DMS114 treated with DMSO at 0.1 percent for 48 hours (cell line): Measurements from ENCODE around the gene RASGEF1B.

Experiments
- DNase-seq: peaks from one replicate; lab custom pipeline; 2025; ENCODE audit not compliant: unreplicated experiment; lab: John Stamatoyannopoulos, UW

The RASGEF1B gene

DNA sequence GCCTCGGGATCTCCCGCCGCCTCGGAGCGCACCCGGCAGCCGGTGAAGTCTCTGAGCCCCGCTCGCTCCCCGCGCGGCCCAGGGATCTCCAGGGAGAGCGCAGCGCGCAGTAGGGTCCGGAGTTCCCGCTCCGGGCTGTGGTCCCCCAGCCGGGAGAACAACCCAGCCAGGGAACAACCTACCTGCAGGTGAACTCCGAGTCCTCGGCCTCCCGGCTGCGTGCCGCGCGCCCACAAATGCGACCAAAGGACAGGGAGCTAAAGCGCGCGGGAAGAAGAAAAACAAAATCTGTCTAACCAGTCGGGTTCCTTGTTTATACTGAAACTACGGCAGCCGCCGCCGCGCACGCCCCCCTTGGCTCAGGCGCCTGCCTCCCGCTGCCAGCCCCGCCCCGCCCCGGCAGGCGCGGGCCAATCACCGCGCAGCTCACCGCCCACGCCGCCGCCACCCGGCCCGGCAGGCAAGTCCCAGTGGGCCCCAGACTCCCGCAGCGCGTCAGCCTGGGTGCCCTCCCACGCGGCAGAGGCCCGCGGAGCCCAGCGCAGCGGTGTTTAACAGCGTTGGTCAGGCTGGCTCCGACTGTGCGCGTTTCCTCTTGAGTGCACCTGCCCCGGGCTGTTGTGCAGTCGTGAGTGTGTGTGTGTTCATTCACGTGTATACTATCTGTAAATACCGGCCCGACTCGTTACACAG, at the start of gene RASGEF1B:
Gene RASGEF1B (minus strand): TSS at position 320 of the 693 bp plus-strand sequence. CDS start 12,399 bp downstream, outside the sequence.
- DNase-seq: no peak

DNA sequence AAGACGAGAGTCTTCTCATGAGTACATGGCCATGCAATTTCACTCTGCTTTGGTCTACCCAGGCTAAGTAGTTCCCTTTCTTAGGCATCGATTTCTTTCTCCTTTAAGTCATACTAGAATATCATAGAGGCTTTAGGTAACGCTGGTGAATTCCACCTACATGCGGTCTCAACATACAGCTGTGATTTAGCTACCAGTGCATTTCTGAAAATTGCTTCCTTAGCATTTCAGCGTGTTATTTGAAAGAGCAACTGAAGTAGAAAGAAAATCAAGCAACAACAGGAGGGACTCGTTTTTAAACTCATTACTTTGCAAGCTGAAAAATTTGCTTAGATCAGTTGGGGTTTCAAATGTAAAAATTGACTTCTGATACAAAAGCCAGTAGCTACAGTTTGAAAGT, 48.1 kb upstream of the RASGEF1B start:
- no peak for DNase-seq

DNA sequence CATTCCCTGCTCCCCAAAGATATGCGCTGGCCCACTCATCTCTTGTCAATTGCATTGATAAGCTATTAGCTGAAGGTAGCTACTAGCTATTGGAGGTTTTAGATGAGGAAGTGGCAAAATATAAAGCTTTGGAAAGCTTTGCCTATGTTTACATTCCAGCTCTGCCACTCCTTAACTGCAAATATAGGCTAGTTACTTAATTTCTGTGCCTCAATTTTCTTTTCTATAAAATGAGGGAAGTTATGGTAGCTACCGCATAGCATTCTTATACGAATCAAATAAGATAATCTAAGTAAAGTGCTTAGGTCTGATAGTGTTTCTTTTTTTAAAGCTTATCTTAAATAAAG, 47.7 kb upstream of the RASGEF1B start:
- DNase-seq: no peak

DNA sequence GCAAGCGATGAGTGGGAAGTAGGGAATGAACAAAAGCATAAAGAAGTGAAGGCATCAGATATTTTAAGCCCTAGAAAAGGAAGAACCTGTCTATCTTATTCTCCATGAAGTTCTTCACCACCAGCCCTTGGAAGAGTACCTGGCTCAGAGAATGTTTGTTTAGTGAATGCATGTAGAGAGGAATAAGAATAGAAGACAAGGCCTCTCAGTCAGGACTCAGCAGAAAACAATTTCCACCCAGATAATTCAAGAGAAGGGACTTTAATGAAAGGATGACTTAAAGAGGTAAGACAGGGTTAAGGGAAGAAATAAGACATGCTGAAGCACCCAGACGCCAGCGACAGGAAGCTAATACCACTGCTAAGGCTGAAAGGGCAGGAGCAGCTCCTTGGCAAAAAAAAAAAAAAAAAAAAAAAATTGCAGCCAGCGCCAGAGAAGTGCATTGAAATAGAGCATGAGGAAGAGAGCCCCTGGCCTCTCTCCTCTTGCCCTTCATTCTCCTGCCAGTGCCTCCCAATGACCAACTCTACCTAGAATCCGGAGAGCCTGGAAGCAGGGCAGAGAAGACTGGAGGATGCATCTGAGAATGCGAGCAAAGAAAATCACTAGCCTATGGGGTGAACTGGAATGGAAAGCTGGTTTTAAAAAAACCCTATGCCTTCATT, 47.2 kb upstream of the RASGEF1B start:
- DNase-seq: no peak

DNA sequence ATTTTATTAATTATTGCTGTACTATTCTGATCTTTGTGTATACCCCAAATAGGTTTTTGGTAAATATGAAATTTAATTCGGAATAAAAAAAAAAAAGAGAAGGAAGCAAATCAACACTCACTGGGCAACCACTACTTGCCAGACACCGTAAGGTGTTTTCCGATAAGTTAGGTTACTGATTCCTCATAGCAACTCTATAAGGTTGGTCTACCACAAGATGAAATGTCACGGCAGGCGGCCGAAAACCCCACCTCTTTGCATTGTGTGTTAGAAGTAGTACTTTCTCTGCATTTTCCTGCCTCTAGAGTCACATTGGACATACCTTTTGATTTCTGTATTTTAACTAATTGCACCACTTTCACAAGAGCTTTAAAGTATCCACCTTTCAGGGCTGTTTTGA, 44.5 kb upstream of the RASGEF1B start:
- DNase-seq: no peak

DNA sequence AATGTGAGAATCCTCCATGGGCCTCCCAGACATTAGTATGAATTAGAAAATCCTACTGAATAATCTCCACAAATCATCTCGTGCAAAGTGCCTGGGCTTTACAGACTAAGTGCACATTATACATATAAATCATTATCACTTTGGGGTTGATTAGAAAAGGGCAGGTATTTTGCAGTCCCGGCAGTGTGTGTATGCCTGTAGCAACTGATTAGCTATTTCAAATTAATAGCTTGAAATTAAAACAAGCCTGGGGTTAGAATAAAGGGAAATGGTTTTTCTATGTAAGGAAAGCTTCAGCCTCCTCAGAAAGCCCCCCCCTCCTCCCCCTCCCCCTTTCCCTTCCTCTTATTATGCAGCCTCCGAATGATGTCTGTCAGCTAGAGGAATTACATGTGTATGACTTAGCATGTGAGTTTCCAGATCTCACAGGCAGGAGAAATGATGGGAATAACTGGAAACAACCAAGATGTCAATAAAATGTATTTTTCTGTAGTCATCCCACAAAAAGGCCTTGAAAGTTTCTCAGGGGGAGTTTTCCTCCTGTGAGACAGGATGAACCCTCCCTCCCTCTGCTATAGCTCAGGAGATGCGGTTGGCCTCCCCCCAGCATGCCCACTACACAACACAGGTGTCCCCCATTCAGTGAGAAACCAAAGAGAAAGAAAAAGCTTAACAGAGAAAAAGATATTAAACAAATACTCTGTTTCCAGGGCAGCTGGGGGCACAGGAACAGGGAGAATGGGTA, 41.2 kb upstream of the RASGEF1B start:
- no peak for DNase-seq

DNA sequence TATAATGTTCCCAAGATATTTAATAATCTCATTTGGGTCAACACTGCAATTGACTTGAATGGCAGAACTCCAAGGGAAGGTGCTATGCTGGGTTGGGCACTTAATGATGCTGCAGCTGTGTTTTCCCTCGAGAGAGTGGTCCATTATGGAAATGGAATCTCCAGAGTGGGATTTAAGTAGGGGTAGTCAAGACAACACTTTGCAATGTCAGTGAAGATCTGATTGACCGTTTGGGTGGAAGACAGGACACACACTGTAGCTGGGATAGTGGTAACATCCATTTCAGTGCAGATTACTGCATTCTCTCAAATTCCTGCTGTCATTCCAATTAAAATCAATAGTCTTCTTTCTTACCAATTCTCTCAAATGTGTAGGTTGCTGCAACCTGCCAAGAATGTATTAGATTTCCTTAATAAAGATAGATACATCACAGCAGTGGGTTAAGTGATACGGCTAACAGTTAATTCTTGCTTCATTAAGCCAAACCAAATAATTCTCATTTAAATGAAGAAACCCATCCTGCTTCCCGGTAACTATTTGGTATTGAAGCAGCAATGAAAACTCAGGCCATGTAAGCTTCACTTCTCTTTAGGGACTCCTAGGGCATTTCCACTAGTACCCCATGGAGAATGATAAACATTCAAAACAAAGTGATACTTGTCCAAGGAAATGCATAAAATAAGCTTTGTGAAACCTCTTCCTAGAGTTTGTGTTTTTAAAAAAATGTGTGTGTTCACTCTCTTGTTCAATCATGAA, 40.5 kb upstream of the RASGEF1B start:
- no peak for DNase-seq

DNA sequence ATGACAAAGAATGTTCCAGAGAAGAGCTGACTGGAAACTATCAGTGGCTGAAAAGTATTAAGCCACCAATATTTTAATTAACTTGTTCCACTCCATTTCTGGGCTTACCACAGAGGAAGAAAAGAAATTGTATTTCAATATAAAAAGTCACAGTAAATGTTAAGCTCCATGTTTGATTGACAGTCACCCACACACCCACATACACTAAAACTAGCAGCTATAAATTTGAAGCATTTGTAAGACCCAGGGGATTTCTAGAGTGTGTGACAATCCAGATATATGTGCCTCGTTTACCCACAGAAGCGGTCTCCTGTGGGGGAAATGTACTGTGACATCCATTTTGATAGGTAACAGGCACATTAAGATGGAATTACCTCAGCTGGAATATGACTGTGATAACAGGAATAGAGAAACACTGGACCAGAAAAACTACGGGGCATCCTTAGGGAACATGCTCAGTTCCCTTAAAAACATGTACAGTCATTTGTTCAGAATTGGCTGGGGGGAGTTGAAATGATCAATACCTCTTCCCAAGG, 39.0 kb upstream of the RASGEF1B start:
- no peak for DNase-seq

DNA sequence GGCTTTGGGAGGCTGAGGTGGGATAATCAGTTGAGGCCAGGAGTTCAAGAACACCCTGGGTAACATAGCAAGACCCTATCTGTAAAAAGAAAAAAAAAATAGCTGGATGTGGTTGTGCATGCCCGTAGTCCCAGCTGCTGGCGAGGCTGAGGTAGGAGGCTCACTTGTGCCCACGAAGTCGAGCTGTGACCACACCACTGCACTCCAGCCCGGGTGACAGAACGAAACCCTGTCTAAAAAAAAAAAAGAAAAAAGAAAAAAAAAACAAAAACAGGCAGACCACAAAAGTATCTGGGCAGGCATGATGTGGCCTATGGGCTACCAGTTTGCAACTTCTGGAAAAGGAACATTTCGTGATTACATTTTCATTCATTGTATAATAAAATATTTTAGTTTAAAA, 38.1 kb upstream of the RASGEF1B start:
- DNase-seq: no peak

DNA sequence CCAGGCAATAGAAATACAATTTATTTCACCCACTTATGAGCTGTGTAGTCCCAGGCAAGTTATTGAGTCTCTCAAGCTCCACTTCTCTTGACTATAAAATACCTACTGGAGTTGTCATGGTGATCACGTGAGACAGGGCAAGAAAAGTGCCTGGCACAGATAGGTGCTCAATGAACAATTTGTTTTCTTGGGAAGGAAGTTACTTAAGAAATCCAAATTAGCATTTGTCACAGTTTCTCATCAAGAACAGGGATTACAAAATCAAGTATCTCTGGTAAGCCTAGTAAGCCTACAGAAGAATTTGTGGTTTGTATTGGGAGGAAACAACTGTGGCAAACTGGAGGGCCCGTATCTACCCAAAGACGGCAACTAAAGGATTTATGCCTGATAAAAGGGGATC, 37.5 kb upstream of the RASGEF1B start:
- DNase-seq: no peak

DNA sequence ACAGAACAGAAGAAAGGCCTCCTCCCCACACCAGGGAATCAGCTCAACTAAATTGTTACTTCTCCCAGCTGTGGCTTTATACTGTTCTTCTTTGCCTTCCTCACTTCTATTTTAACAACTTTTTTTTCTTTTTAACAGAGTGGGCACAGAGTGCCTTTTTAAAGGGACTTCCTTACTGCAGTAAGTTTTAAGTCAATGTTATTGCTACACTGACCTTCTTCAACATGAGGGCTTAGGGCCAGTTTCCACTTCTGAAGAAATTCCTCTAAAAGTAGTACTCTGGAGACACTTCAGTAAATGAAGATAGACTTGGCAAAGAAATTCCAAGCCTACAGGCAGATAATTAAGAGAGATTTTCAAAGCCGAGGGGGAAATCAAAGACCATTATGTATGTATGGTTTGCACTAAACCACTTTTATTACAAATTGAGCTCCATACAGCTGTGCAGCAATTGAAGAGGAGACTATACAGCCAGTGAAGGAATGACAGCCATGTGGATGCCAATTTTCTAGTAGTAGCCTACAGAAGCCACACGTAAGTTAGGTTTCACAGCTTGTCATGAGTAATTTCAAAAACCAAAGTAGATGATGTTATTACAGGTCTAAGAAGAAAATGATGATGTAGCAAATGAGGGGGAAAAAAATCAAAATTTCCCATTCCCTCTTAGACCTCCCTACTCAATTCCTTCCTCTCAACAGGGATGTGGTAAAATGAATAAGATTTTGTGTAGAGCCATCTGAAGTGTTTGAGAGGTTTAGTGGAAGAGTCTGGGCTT, 36.9 kb upstream of the RASGEF1B start:
- no peak for DNase-seq

DNA sequence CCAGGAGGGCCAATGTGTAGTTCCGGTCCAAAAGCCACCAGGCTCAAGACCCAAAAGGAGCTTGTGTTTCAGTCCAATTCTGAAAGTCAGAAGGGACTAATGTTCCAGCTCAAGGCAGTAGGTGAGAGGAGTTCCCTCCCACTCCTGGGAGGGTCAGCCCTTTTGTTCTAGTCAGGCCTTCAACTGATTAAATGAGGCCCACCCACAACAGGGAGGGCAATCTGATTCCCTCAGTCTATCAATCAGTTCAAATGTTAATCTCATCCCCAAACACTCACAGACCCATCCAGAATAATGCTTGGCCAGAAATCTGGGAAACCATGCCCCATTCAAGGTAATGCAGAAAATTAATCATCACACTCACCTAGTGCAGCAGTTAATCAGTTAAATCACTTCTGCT, 35.8 kb upstream of the RASGEF1B start:
- DNase-seq: no peak

DNA sequence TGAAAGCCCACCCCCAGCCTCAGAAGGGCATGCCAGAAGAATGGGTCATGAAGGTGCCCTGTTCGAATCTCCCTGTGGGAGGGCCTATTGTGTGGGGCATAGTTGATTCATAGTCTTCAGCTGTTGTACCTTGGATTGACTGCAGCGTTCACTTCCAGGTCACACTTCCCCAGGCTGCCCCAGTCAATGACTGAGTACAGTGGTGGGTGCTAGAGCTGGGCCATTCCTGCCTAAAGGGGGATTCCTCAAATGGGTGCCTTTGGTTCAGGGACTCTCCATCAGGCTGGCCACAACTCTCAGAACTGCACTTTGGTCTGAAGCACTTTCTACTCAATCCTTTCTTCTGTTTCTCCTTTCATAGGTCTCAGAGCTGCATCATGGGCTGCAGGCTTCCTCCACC, 35.0 kb upstream of the RASGEF1B start:
- DNase-seq: no peak

DNA sequence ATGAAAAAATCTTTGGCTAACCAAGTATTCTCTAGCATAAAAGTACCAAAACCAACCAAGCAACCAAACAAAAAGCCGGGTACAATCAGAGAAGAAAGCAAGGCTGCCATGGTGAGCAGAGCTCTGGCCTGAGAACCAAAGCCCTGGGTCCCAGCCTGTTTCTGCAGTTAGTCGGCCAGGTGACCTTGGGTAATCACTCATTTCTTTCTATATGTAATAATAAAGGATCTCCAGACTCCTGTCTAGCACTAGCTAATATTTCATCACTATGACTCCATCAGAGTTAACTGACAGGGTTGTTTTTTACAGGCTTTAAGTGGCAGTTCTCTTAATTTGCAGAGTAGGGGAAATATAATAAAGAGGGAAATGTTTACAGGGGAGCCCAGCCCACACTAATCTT, 34.0 kb upstream of the RASGEF1B start:
- DNase-seq: no peak

DNA sequence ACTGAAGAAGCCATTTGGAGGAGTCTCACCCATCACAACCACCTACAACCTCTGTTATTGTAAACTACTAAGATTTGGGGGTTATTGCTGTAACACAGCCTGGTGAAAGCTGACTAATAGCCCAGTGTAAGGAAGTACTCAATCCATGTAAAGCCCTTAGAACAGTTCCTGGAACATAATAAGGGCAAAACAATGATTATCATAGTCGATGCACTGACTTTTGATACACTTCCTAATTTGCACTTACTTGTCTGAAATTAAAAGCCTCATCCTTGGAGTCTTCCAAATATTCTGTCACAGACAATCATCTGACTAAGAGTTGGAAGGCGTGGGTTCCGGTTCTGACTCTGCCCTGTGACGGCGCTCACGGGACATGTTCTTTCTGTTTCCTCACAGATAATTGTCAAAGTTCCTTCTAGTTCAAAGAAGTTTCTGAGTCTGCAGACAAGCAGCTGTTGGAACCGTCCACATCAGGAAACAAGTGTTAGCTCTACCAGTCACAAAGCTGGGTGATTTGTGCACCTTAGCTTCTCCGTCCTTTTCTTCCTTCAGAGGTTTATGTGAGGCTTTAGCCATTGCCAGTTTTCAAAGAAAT, 33.4 kb upstream of the RASGEF1B start:
- DNase-seq: no peak

DNA sequence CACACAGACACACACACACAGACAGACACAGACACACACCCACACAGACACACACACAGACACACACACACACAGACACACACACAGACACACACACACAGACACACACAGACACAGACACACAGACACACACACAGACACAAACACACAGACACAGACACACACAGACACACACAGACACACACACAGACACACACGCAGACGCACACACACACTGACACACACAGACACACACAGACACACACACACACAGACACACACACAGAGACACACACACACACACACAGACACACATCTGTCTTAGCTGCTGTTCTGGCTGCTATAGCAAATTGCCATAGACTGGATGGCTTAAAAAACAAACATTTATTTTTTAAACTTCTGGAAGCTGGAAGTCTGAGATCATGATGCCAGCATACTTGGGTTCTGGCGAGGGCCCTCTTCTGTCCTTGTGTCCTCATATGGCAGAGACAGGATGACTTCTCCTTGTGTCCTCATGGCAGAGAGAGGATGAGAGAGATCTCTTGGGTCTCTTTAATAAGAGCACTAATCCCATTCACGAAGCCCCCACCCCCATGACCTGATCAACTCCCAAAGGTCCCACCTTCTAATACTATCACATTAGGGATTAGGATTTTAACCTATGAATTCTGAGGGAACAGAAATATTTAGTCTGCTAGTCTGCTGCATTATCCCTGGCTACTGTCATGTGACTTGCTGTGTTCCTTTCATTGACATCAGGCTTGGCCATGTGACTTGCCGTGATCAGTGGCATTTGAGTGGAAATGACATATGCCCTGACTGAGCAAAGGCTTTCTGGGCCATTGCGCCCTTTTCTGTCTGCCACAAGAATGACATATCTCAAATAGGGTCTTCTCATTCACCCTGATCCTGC, 32.7 kb upstream of the RASGEF1B start:
- no peak for DNase-seq

DNA sequence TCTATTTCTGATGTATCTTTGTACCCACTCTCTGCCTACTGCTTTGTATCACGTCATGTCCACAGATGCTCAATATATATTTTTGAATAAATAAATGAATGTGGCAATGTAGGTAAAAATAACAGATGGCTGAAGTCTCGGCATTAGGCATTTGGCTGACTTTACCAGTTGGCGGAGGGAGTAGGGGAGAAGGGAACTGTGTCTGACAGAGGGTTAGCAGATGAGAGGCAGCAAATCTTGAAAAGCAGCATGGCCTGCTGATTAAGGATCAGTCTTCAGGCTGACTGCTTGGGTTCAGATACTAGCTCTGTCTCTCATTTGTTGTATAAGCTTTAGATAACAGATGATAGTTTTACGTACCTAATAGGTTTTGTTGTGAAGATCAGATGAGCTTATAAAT, 31.9 kb upstream of the RASGEF1B start:
- DNase-seq: no peak

DNA sequence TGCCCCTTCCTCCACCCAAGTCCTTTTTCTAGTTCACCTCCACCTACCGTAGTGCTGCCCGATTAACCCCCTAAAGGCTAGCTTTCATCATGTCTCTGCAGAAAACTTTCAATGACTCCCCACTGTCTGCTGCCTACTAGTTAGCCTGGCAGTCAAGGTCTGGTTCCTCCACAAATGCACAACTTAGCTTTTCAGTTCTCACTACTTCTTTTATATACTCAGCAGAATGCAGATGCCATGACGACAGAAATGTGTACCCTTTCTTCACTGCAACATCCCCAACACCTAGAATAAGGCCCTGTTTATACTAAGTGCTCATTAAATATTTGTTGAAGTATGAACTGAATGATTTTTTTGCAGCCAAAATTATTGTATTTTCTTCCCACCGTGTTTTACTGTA, 30.9 kb upstream of the RASGEF1B start:
- no peak for DNase-seq

DNA sequence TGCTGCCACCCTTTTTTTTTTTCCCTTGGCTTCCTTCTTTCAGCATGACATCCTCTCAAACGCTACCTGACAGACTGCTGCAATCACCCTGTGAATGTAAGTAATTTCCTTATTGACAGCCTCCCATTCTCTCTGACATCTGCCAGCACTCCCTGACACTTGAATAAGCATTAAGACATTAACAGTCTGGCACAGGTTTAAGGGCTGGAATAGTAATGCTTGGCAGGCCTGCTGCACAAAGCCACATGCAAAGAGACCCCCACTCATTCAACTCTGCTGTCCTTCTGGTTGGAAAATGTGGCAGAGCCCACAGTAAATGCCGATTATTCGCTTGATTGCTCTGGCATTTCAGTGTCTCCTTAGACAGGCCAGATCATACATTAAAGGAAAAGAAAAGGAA, 28.1 kb upstream of the RASGEF1B start:
- DNase-seq: no peak
